ENCODE measurements around the gene AQR.

AQR gene

GRCh38 chr15:34993877-34994276 is 24.3 kb upstream of the AQR start:
- Histone ChIP-seq H3K4me2 (ENCODE audit: low read depth, low read length, poor library complexity, severe bottlenecking) (no peak overlapping the region), H3K79me2 (ENCODE audit: insufficient read depth, low read length) (no peaks in the 10 kb centered on the region), H3K4me1 (ENCODE audit: insufficient read depth, low read length, poor library complexity, severe bottlenecking) (peaks cover 5% of the 10 kb centered on the region), H2AFZ (ENCODE audit: low read length) (no peak overlapping the region), H3K9ac (ENCODE audit: low read depth, low read length, poor library complexity, severe bottlenecking) (no peak overlapping the region), H4K20me1 (ENCODE audit: insufficient read depth, low read length, poor library complexity, severe bottlenecking) (no peaks in the 10 kb centered on the region), H3K36me3 (ENCODE audit: insufficient read depth, low read length) (no peaks in the 10 kb centered on the region), H3F3A (ENCODE audit: low read depth) (no peaks in the 10 kb centered on the region), H3K9me3 (ENCODE audit: insufficient read depth, low read depth, low read length) (no peaks in the 10 kb centered on the region), H3K9me2 (replicated peaks; ENCODE audit: low read depth, low read length) (no peaks in the 10 kb centered on the region), H3K4me3 (ENCODE audit: low read length, poor library complexity, severe bottlenecking) (no peak overlapping the region), H3K27me3 (ENCODE audit: insufficient read depth, low read length, poor library complexity, severe bottlenecking) (no peaks in the 10 kb centered on the region)
- TF ChIP-seq EZH2phosphoT487 (IDR thresholded peaks at IDR 0.05; ENCODE audit: borderline replicate concordance): no peak
- TF ChIP-seq, protein P1, sequence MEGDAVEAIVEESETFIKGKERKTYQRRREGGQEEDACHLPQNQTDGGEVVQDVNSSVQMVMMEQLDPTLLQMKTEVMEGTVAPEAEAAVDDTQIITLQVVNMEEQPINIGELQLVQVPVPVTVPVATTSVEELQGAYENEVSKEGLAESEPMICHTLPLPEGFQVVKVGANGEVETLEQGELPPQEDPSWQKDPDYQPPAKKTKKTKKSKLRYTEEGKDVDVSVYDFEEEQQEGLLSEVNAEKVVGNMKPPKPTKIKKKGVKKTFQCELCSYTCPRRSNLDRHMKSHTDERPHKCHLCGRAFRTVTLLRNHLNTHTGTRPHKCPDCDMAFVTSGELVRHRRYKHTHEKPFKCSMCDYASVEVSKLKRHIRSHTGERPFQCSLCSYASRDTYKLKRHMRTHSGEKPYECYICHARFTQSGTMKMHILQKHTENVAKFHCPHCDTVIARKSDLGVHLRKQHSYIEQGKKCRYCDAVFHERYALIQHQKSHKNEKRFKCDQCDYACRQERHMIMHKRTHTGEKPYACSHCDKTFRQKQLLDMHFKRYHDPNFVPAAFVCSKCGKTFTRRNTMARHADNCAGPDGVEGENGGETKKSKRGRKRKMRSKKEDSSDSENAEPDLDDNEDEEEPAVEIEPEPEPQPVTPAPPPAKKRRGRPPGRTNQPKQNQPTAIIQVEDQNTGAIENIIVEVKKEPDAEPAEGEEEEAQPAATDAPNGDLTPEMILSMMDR (conservative IDR thresholded peaks at IDR 0.05; ENCODE audit: low read length): no peak

GRCh38 chr15:34993412-34993811 is 23.9 kb upstream of the AQR start:
- Histone ChIP-seq H4K20me1 (ENCODE audit: insufficient read depth, low read length, poor library complexity, severe bottlenecking) (no peaks in the 10 kb centered on the region), H3K36me3 (ENCODE audit: insufficient read depth, low read length) (no peaks in the 10 kb centered on the region), H3K4me3 (ENCODE audit: low read length, poor library complexity, severe bottlenecking) (no peak overlapping the region), H3K9ac (ENCODE audit: low read depth, low read length, poor library complexity, severe bottlenecking) (no peak overlapping the region), H3F3A (ENCODE audit: low read depth) (no peaks in the 10 kb centered on the region), H3K79me2 (ENCODE audit: insufficient read depth, low read length) (no peaks in the 10 kb centered on the region), H2AFZ (ENCODE audit: low read length) (peak overlapping the region; percentile 6; the same call in 1 of the 2 replicates), H3K9me2 (replicated peaks; ENCODE audit: low read depth, low read length) (no peaks in the 10 kb centered on the region), H3K4me1 (ENCODE audit: insufficient read depth, low read length, poor library complexity, severe bottlenecking) (peaks cover 8% of the 10 kb centered on the region), H3K4me2 (ENCODE audit: low read depth, low read length, poor library complexity, severe bottlenecking) (no peak overlapping the region), H3K9me3 (ENCODE audit: insufficient read depth, low read depth, low read length) (no peaks in the 10 kb centered on the region), H3K27me3 (ENCODE audit: insufficient read depth, low read length, poor library complexity, severe bottlenecking) (no peaks in the 10 kb centered on the region)
- TF ChIP-seq, protein P1 (conservative IDR thresholded peaks at IDR 0.05; ENCODE audit: low read length): no peak
- TF ChIP-seq EZH2phosphoT487 (IDR thresholded peaks at IDR 0.05; ENCODE audit: borderline replicate concordance): no peak

DNA sequence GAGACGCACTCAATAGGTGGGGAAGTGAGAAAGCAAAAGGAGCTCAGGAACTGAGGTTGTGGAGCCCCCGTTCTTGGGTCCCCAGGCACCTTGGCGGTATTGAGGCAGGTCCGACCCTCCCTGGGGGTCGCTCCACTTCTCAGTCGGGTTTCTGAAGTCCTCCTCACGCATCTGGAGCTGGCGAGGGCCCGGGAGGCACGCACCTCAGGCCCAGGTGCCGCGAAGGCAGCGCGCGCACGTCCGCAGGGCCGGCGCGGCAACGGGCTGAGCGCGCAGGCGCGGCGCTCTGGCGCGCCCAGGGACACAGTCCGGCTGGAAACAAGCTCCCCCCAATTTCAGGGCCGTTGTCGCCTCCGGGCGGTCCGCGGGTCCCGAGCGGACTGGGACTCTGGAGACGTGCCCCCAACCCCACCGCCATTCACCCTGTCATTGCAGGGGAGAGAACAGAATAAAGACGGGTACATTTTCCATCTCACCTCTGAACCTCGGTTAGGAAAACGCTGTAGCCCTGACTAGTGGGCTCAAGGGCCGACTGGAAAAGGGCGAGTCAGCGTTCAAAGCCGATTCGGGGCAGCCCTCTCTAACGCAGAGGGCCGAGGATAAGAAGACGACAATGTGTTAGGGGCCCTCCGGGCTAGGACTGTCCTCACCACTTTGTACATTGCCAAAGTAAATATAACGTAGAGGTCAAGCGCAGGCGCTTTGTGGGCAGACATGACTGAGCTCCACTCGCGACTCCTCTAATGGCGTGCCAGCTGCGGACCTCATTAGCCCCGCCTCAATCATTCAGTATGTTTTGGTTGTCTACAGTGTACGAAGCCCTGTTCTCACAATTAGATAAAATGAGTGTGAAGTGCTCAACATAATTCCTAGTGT is 18.7 kb upstream of the AQR start, which contains the start of gene ZNF770:
Gene ZNF770, minus strand, starts transcription at position 261 of the 876 bp plus-strand sequence. CDS start 4,853 bp downstream, outside the sequence.
- Histone ChIP-seq H3K27me3 (ENCODE audit: insufficient read depth, low read length, poor library complexity, severe bottlenecking) (no peaks in the 10 kb centered on the region), H4K20me1 (ENCODE audit: insufficient read depth, low read length, poor library complexity, severe bottlenecking) (peaks cover 34% of the 10 kb centered on the region), H3K79me2 (ENCODE audit: insufficient read depth, low read length) (peaks cover 46% of the 10 kb centered on the region), H3K4me2 (ENCODE audit: low read depth, low read length, poor library complexity, severe bottlenecking) (peak within 1 kb of the TSS; percentile 95), H3K36me3 (ENCODE audit: insufficient read depth, low read length) (peaks cover under 1% of the 10 kb centered on the region; the same call in 1 of the 2 replicates), H3K9me3 (ENCODE audit: insufficient read depth, low read depth, low read length) (no peaks in the 10 kb centered on the region), H2AFZ (ENCODE audit: low read length) (peak within 1 kb of the TSS; percentile 99), H3K9ac (ENCODE audit: low read depth, low read length, poor library complexity, severe bottlenecking) (peak within 1 kb of the TSS; percentile 94), H3F3A (ENCODE audit: low read depth) (no peaks in the 10 kb centered on the region), H3K4me3 (ENCODE audit: low read length, poor library complexity, severe bottlenecking) (peak within 1 kb of the TSS; percentile 98), H3K9me2 (replicated peaks; ENCODE audit: low read depth, low read length) (no peaks in the 10 kb centered on the region), H3K4me1 (ENCODE audit: insufficient read depth, low read length, poor library complexity, severe bottlenecking) (peaks cover 34% of the 10 kb centered on the region)
- TF ChIP-seq, protein P1 (conservative IDR thresholded peaks at IDR 0.05; ENCODE audit: low read length): no peak
- TF ChIP-seq EZH2phosphoT487 (IDR thresholded peaks at IDR 0.05; ENCODE audit: borderline replicate concordance): no peak

All from Loucy (cell line).